ENCODE results near the gene PPP6R3.

The PPP6R3 gene

DNA sequence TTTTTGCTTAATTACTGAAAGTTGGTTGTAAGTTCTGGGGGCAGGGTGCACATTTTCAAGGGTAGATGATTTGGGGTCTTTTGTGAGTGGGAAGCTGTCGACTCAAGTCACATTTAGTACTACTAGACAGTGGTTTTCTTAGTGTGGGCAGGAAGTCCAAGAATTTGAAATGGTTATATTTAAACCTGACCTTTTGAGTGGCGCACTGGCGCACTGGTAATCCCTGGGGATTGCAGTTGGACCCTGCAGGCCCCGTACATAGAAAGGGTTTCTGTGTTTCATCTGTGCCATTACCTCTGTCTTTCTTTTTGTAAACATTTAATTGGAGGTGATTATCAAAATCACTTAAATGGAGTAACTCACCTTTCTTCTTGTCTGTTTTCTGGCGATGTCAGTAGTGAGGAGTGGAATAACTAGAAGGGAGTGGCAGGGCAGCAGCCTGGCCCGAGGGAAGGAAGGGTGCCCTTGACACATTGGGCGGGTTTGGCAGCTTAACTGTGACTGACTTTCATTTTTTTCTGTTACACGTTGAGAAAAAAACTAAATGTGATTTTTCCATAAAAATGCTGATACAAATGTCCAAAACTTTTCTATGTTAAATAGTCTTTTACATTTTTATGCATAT lies 122.0 kb downstream of the PPP6R3 start:
- TF ChIP-seq GATA2 (IDR thresholded peaks at IDR 0.05; ENCODE audit: low read depth, low read length) = no peak
- no peak for TF ChIP-seq GATA3 (IDR thresholded peaks at IDR 0.05; ENCODE audit: low read depth, low read length)

DNA sequence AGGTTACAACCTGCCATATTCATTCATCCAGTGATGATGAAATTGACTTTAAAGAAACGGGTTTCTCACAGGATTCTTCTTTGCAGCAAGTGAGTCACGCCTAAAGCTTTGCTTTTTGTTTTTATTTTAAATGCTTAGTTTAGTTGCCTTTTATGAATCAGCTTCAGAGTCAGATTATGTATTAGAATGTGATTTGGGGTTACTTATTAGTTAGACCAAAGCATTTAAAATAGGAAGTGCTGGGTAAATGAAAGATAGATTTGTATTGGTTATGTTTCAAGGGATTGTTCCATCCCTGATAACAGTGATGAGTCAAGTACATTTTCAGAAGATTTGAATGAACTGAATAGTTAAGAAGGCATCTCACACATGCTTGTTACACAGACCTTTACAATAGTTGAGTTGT lies 122.5 kb downstream of the PPP6R3 start:
- TF ChIP-seq GATA3 (IDR thresholded peaks at IDR 0.05; ENCODE audit: low read depth, low read length) = no peak

DNA sequence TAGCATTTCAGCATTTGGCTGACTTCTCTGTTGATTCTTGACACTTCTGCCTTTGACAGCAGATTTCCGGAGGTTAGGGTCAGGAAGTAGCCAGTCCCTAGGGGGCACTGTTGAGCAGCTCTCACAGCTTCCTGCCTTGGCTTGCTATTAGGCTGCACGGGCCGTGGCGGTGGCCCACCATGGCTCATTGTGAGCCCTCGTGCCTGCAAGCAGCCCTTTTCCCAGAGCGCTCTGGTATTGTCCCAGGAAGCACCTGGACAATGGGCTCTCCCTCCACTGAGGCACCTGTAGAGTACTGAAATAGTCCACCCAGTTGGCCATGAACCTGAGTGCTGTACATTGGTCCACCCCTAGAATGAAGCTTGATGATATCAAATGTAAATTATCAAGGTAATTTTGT lies 123.5 kb downstream of the PPP6R3 start:
- TF ChIP-seq GATA3 (IDR thresholded peaks at IDR 0.05; ENCODE audit: low read depth, low read length) (no peak), GATA2 (IDR thresholded peaks at IDR 0.05; ENCODE audit: low read depth, low read length) (no peak)

DNA sequence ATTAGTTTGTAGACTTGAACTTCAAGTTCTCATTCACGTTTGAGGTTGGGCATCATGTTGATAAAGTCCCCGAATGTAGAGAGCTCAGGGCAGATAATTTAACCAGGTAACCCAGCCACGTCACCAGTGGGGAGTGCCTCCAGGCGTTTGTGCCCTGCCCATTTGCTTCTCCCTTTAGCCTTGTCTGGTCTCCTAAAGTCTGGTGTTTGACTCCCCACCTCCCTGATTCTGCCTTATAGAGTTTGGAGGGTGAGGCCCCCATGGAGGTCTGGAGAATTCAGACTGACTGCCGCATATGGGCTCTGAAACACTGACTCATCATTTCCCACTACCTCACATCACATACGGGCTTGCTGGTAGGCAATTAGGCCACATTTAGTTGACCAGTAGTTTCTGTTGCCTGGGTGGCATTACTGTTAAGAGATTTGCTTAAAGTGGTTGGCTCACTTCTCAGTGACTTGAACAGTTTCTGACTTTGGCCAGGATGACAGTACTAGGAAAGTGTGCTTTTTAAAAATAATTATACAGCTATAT lies 124.5 kb downstream of the PPP6R3 start:
- no peak for TF ChIP-seq GATA2 (IDR thresholded peaks at IDR 0.05; ENCODE audit: low read depth, low read length)

DNA sequence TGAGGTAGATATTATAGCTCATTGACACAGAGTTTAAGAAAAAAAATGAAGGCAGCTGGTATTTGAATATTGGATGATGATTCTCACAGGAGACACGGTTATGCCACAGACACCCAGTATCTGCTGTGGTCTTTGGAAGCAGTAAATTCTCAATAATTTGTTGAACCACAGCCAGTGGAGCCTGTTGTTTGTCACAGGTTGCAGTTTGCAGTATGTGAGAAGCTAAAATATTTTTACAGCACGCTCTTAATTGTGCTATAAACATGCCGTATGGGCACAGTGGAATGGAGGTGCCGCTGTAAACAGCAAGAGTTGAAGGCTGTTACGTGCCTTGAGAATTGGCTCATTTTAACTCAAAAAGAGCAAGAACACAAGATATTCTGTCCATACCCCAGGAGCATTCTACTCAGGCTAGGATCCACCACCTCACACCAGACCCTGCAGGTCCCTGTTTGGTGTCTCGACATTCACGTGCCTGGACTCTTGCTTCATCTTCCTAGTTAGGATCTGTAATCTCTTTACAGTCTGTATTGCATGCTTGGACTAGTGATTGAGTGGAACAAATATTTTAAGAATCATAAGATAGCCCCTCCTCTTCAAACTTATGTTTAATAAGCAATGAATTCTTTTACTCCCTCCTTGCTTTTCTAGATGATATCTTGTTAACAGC lies 129.1 kb downstream of the PPP6R3 start:
- TF ChIP-seq GATA3 (IDR thresholded peaks at IDR 0.05; ENCODE audit: low read depth, low read length) (no peak), GATA2 (IDR thresholded peaks at IDR 0.05; ENCODE audit: low read depth, low read length) (no peak)

DNA sequence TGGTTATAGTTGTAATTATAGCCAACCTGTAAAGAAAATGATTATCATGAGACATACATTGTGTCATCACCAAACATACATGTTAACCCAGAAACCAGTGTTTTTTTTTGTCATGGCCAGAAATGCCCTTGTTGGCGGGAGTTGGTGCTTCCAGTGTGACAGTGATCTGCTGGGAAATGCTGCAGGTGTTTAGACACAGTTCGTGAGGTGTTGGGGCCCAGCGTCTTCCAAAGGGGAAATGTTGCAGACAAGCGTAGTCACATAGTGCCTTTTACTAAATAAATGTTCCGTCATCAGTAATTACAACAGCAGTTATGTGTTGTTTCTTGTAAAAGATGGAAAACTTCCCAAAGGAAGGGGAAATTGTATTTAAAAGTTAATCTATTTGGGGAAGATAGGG lies 131.2 kb downstream of the PPP6R3 start:
- TF ChIP-seq GATA2 (IDR thresholded peaks at IDR 0.05; ENCODE audit: low read depth, low read length) = no peak
- no peak for TF ChIP-seq GATA3 (IDR thresholded peaks at IDR 0.05; ENCODE audit: low read depth, low read length)

DNA sequence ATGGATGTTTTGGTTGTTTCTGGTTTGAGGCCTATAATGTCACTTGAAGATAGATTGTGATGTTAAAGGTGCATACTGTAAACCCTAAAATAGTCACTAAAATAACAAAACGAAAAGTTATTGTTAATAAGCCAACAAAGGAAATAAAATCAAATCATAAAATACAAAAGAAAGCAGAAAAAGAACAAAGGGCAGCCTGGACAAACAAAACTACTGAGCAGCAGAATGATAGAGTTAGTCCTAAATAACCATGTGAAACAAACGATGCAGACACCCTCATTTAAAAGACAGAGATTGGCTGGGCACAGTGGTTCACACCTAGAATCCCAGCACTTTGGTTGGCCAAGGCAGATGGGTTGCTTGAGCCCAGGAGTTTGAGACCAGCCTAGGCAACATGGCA lies 132.9 kb downstream of the PPP6R3 start:
- TF ChIP-seq GATA2 (IDR thresholded peaks at IDR 0.05; ENCODE audit: low read depth, low read length) = no peak
- TF ChIP-seq GATA3 (IDR thresholded peaks at IDR 0.05; ENCODE audit: low read depth, low read length) = no peak

DNA sequence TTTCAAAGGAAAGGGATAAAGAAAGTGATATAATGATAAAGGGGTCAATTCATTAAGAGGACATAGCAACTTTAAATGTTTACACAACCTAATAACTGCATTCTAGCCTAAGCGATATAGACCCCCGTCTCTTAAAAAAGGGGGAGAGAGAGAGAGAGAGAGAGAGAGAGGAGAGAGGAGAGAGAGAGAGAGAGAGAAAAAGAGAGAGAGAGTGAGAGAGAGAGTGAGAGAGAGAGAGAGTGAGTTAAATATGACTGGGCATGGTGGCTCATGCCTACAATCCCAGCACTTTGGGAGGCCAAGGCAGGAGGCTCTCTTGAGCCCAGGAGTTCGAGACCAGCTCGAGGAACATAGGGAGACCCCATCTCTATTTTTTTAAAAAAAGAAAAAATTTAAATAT lies 133.6 kb downstream of the PPP6R3 start:
- TF ChIP-seq GATA3 (IDR thresholded peaks at IDR 0.05; ENCODE audit: low read depth, low read length) = no peak
- TF ChIP-seq GATA2 (IDR thresholded peaks at IDR 0.05; ENCODE audit: low read depth, low read length) = no peak

DNA sequence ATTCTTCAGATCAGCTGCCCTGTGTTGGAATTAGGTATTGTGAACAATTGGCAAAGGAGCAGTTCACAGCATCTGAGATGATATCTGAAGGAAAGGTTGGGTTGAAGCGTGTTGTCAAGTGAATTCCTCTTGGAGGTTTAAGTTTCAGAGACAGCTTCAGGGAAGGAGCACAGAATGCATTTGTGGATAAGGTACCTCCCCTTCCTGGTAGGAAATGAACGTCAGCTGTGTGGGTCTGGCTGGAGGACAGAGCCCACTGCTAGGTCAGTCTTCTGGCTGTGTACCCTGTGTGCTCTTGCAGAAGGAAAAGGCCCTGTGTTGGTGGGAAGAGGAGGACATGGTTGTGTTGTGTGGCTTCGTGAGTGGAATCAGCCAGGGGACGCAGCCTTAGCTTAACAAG lies 135.7 kb downstream of the PPP6R3 start:
- TF ChIP-seq GATA2 (IDR thresholded peaks at IDR 0.05; ENCODE audit: low read depth, low read length) (no peak), GATA3 (IDR thresholded peaks at IDR 0.05; ENCODE audit: low read depth, low read length) (no peak)

DNA sequence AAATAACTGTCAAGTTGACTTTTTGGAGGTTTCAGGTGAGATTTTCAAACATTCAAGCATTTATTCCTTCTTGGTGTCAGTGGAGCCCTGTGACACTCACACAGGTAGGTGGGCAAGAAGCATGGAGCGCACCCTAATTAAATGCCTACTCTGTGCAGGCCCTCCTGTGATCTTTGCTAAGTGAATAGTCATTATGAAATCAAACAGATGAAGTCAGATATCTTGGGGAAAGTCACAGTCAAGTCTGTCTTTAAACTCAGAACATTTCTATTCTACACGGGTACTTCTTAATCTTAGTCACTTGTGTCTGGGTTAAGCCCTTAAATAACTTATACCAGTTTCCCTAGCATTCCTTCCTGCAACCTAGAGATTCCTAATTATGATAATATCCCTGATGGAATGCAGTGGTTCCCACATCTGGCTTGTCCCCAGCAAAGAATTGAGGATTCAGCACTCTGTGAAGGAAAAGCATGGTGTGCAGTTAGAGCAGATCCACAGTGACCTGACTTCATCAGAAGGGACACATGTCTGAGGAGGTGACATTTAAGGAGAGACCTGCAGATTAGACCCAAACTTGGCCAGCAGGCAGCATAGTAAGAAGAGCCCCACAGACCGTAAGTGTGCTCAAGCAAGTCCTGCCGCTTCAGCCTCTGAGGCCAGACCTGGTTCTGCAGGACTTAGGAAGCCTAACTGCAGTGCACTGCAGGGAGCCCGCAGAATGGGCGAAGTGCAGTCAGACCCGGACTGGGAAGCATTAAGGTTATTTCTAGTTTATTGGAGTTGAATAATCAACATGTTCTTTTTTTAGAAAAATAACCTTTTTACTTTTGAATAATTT lies 138.5 kb downstream of the PPP6R3 start:
- TF ChIP-seq GATA2 (IDR thresholded peaks at IDR 0.05; ENCODE audit: low read depth, low read length) = no peak
- TF ChIP-seq GATA3 (IDR thresholded peaks at IDR 0.05; ENCODE audit: low read depth, low read length) = no peak

DNA sequence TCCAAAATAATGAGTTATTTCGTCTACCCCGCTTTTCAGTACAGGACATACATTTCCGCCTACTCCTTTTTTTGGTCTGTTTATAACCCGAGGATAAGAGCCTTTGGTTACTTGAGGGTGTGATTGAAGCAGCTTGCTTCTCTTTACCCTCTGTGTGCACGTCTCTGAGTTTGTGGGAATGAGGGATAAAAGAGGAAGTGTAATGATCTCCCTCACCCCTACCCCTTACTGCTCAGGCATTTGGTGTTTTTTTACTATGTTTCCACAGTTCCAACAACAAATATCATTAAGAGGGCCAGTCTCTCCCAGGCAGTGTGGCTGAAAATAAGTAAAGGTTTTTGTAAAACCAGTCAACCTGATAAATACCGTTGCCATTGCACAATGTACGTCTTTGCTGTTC lies 140.6 kb downstream of the PPP6R3 start:
- TF ChIP-seq GATA2 (IDR thresholded peaks at IDR 0.05; ENCODE audit: low read depth, low read length) (no peak), GATA3 (IDR thresholded peaks at IDR 0.05; ENCODE audit: low read depth, low read length) (no peak)

DNA sequence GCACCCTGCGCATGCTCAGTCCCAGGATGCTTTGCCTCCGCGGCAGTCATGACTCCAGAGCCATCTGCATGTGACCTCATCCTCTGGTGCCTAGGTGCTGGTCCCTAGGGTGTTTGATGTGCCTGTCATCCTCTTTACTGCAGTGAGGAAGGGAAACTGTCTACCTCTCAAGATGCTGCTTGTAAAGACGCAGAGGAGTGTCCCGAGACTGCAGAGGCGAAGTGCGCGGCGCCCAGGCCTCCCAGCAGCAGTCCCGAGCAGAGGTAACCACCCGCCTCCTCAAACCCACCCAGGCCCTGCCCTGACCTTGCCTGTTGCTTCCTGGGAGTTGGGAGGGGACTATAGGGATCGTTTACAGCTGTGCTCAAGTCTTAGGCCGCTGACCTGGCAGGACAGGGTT lies 149.2 kb downstream of the PPP6R3 start:
- TF ChIP-seq GATA2 (IDR thresholded peaks at IDR 0.05; ENCODE audit: low read depth, low read length) (no peak), GATA3 (IDR thresholded peaks at IDR 0.05; ENCODE audit: low read depth, low read length) (no peak)

DNA sequence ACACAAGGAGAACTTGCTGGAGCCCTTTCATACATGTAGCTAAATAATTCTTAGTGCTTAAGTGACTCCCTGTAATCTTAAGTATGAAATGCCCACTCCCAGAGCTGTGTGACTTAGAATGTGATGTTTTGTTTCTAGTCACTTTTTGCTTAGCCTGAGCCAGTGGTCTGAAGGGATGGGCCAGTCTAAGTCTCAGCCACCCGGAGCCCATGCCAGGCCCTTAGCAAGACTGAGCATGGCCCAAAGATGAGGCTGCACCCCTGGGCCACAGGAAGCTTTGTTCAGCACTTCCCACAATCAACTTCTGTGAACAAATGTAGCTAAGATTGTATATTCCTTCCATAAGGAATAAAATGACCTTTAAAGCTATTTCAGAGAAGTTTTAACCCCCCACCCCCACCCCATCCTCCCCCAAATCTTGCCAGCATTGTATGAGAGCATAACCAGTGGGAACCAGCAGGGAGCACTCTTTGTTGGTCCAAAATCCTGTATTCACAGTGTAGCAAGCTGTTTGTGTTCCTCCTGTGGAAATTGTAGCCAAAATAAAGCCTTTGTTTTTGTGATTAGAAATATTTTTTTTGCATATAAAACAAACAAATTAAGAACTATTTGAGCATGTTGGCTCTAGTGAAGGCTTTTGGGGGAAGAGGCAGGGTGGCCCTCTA lies 150.0 kb downstream of the PPP6R3 start:
- TF ChIP-seq GATA2 (IDR thresholded peaks at IDR 0.05; ENCODE audit: low read depth, low read length) (no peak), GATA3 (IDR thresholded peaks at IDR 0.05; ENCODE audit: low read depth, low read length) (no peak)

DNA sequence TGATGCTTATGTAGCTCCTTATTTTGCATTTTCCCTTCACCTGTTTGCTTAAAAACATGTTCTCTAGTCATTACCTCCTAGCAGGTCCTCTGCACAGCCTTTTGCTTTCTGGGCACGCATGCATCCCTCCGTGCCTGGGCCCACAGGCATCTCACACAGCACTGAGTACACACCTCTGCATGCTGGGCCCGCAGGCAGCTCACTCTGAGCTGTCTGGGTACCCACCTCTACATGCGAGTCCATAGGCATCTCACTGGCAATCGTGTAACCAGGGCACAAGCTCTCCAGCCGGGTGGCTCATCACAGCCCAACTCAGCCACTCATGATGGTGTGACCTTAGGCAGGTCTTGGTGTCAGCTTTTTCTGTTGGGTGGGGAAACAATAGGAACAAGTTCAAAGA lies 155.1 kb downstream of the PPP6R3 start:
- TF ChIP-seq GATA3 (IDR thresholded peaks at IDR 0.05; ENCODE audit: low read depth, low read length) = no peak
- TF ChIP-seq GATA2 (IDR thresholded peaks at IDR 0.05; ENCODE audit: low read depth, low read length) = no peak

Data from SH-SY5Y (cell line).